Thyroid gland (tissue), 4 donors: ENCODE measurements around the gene SDHB. TPM values are rescaled to one million over a fixed set of nuclear protein-coding genes. Genes with fewer than 3 reads are reported as not detected.

ENCODE experiments used
- DNase-seq, 2 donors: peaks; one replicate each; pipeline ENCODE4 v3.0.0-alpha.2; 2019
- H3K27ac ChIP-seq, 3 donors: fragments of 200-600 bp; sonication (generic); 1 replicate in 2 of 3; 2 replicates in 1 of 3; pipeline ENCODE4 v1.5.1; 2016 to 2019; ENCODE audit warnings: mild to moderate bottlenecking in 1 of 3, moderate library complexity in 1 of 3
- H3K27me3 ChIP-seq: fragments of 200-600 bp; sonication (generic); one replicate; pipeline ENCODE4 v1.5.1; 2019
- H3K36me3 ChIP-seq, 2 donors: fragments of 200-600 bp; sonication (generic); one replicate each; pipeline ENCODE4 v1.5.1; 2016 to 2019
- H3K4me1 ChIP-seq, 2 donors: fragments of 200-600 bp; sonication (generic); one replicate each; pipeline ENCODE4 v1.5.1; 2017 to 2019
- H3K4me3 ChIP-seq, 3 donors: fragments of 200-600 bp; sonication (generic); replicated peaks in 1 of 3; 1 replicate in 2 of 3; 2 replicates in 1 of 3; pipeline ENCODE4 v1.5.1; 2016; ENCODE audit warnings: mild to moderate bottlenecking in 1 of 3
- H3K9me3 ChIP-seq: fragments of 200-600 bp; sonication (generic); one replicate; pipeline ENCODE4 v1.5.1; 2017
- POLR2A ChIP-seq, 2 donors: fragments of 450-650 bp; IDR thresholded peaks; one replicate each; pipeline ENCODE4 v1.6.1; 2017; ENCODE audit warnings: antibody characterized with exemption in 2 of 2, mild to moderate bottlenecking in 2 of 2, moderate library complexity in 1 of 2
- WGBS, 2 donors: methylation state at CpG; one replicate each; pipeline ENCODE4 v1.1.5; 2017; 5-methylcytosine and 5-hydroxymethylcytosine counted together
- intact Hi-C: fragments of 100-400 bp; cut with DNase I; formaldehyde crosslinking; loops from one replicate; pipeline ENCODE4 v1.15.1; 2023
- total RNA-seq, 4 donors: library from RNA; depleted of rRNA; stranded (reverse); fragments of >200 nt; gene quantifications; one replicate each; pipeline ENCODE4 v1.2.3, GENCODE V29; 2016
- TF ChIP-seq, protein P1 (sequence below), 6 experiments: fragments of 200-600 bp in 3 of 6; fragments of 450-650 bp in 3 of 6; sonication (generic) in 3 of 6; IDR thresholded peaks; one replicate each; pipeline ENCODE4 v1.5.1; 2016 to 2019; ENCODE audit warnings: antibody characterized with exemption in 6 of 6, mild to moderate bottlenecking in 2 of 6, inconsistent platforms in 1 of 6, moderate library complexity in 1 of 6

The SDHB gene
- total RNA-seq, 4 donors from 2014 or later = 112 to 162 (median 136) TPM

DNA sequence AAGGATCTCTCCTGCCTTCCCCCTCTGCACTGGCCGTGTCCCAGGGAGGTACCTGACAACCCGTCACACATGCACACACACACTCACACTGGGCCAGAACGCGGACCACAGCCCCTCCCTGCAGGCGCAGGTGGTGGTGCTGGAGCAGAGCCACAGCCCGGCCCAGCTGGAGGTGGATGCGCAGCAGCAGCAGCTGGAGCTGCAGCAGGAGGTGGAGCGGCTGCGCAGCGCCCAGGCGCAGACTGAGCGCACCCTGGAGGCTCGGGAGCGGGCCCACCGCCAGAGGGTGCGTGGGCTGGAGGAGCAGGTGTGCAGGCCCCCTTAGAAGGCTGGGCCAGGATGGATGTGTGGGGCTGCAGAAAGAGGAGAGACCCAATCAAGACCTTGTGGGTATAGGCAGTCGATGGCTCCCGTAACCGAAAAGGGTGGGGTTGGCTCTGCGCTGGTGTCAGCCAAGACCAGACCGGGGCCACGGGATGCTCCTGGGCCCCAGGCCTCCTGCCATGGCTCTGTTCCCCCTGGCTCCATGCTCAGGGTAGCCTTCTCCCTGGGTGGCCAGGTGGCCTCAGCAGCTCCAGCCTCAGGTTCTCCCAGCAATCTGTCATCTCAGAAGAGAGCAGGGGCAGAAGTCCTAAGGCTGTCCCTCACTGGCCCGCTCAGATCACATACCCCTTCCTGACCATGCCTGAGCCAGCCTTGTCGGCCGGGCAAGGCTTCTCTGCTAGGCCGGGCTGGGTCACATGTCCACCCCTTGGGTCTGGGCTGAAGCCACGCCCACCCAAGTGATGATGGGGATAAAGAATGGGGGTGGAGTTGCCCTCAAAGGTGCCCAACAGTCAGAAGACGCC is 82.3 kb downstream of the SDHB start:
- no peak for DNase-seq
- intact Hi-C loops = no loop called here
- Histone ChIP-seq H3K4me3 (no peak overlapping the region), H3K27ac (no peak overlapping the region), H3K36me3 (no peaks in the 10 kb centered on the region), H3K9me3 (no peaks in the 10 kb centered on the region), H3K4me1 (peaks cover 12 to 15% of the 10 kb centered on the region in 2 donors), H3K27me3 (no peaks in the 10 kb centered on the region)
- no peak for TF ChIP-seq POLR2A (IDR thresholded peaks at IDR 0.05)
- TF ChIP-seq, protein P1, sequence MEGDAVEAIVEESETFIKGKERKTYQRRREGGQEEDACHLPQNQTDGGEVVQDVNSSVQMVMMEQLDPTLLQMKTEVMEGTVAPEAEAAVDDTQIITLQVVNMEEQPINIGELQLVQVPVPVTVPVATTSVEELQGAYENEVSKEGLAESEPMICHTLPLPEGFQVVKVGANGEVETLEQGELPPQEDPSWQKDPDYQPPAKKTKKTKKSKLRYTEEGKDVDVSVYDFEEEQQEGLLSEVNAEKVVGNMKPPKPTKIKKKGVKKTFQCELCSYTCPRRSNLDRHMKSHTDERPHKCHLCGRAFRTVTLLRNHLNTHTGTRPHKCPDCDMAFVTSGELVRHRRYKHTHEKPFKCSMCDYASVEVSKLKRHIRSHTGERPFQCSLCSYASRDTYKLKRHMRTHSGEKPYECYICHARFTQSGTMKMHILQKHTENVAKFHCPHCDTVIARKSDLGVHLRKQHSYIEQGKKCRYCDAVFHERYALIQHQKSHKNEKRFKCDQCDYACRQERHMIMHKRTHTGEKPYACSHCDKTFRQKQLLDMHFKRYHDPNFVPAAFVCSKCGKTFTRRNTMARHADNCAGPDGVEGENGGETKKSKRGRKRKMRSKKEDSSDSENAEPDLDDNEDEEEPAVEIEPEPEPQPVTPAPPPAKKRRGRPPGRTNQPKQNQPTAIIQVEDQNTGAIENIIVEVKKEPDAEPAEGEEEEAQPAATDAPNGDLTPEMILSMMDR (IDR thresholded peaks at IDR 0.05) = no peak
- 82 to 86% methylated on average over 12 to 25 of the region's 28 CpGs for whole genome bisulfite sequencing, 2 donors

DNA sequence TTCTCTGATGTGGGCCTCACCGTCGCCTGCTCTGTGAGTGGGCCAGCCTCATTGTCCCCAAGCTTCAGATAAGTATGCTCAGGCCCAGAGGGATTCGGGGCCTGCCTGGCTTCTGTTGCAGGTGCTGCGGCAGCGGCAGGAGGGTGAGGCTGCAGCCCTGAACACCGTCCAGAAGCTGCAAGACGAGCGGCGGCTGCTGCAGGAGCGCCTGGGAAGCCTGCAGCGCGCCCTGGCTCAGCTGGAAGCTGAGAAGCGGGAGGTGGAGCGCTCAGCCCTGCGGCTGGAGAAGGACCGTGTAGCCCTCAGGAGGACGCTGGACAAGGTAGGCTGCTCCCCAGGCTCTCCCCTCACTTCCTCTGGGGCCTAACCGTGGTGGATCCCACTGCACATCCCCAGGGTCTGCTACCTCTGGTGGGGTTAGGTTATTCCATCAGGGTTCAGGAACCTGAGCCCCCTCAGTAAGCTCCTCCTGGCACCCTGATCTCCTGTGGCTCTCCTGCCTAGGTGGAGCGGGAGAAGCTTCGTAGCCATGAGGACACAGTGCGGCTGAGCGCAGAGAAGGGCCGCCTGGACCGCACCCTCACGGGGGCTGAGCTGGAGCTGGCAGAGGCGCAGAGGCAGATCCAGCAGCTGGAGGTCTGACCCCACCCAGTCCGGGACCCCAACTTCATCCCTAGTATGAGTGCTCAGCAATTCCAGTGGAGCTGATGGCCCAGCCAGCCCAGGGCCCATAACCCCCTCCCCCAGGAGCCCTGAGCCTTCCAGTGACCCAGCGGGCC is 83.5 kb downstream of the SDHB start:
- DNase-seq = no peak
- H3K4me1 ChIP-seq = peaks cover 12 to 17% of the 10 kb centered on the region in 2 donors
- WGBS, 2 donors = 93 to 95% methylated on average over 3 to 26 of the region's 28 CpGs
- H3K27me3 ChIP-seq = no peaks in the 10 kb centered on the region
- no peaks in the 10 kb centered on the region for H3K9me3 ChIP-seq
- peaks cover 0 to 8% of the 10 kb centered on the region in 2 donors for H3K36me3 ChIP-seq
- H3K4me3 ChIP-seq = no peak overlapping the region
- TF ChIP-seq POLR2A (IDR thresholded peaks at IDR 0.05) = no peak
- TF ChIP-seq, protein P1 (IDR thresholded peaks at IDR 0.05) = no peak
- intact Hi-C loops = no loop called here
- H3K27ac ChIP-seq = no peak overlapping the region

DNA sequence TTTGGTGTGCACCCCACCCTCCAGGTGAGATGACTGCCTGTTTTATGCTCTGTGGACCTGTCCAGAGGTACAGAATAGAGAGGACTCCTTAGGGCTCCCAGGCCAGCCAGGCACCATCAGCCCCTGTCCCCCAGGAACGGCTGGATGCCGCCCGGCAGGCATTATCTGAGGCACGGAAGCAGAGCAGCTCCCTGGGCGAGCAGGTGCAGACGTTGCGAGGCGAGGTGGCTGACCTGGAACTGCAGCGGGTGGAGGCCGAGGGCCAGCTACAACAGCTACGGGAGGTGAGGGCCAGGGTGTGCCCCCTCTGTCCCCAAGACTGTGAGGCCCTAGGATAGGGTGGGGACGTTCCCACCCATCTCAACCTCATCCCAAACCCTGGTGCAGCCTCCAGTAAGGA is 84.2 kb downstream of the SDHB start:
- no peaks in the 10 kb centered on the region for H3K27me3 ChIP-seq
- H3K9me3 ChIP-seq = no peaks in the 10 kb centered on the region
- WGBS, 2 donors = 94 to 100% methylated on average over 3 to 9 of the region's 12 CpGs
- DNase-seq = no peak
- no peak overlapping the region for H3K27ac ChIP-seq
- TF ChIP-seq, protein P1 (IDR thresholded peaks at IDR 0.05) = no peak
- no peak for TF ChIP-seq POLR2A (IDR thresholded peaks at IDR 0.05)
- intact Hi-C loops = loop anchor here (5.0 kb wide), 1 partner anchor 63 kb away; no protein-coding TSS in a partner anchor
- peaks cover 12 to 15% of the 10 kb centered on the region in 2 donors for H3K4me1 ChIP-seq
- no peak overlapping the region for H3K4me3 ChIP-seq
- peaks cover 0 to 8% of the 10 kb centered on the region in 2 donors for H3K36me3 ChIP-seq

DNA sequence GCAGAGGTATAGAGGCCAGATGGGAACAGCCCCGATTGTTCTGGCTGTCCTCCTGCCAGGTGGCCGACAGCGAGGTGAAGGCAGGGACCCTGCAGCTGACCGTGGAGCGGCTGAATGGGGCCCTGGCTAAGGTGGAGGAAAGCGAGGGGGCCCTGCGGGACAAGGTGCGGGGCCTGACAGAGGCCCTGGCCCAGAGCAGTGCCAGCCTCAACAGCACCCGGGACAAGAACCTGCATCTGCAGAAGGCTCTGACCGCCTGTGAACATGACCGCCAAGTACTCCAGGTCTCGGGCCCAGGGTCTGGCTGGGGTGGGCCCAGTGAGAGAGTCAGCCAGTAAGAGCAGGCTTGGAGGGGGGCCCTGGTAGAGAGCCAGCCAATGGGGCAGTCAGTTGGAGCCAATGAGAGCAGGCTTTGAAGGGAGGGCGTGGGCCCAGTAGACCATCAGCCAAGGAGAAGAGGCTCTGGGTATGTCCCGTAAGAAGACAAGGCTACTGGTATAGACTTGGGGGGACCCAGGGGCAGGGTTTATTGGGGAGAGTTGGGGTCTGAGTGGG is 84.7 kb downstream of the SDHB start:
- no peak overlapping the region for H3K27ac ChIP-seq
- H3K36me3 ChIP-seq = peaks cover 0 to 8% of the 10 kb centered on the region in 2 donors
- no peak overlapping the region for H3K4me3 ChIP-seq
- H3K27me3 ChIP-seq = no peaks in the 10 kb centered on the region
- DNase-seq = no peak
- TF ChIP-seq POLR2A (IDR thresholded peaks at IDR 0.05) = no peak
- TF ChIP-seq, protein P1 (IDR thresholded peaks at IDR 0.05) = no peak
- WGBS, 2 donors = 88% methylated on average over 14 of the region's 14 CpGs
- H3K9me3 ChIP-seq = no peaks in the 10 kb centered on the region
- H3K4me1 ChIP-seq = peaks cover 12 to 15% of the 10 kb centered on the region in 2 donors
- intact Hi-C loops = loop anchor here (5.0 kb wide), 1 partner anchor 63 kb away; no protein-coding TSS in a partner anchor

Other genes starting within 250 kb of the SDHB start
- under 1 TPM; under 0.01 TPM for gene RNU1-2, start 158.1 kb downstream of the SDHB start, total RNA-seq
- gene CROCC, start 132.1 kb downstream of the SDHB start, total RNA-seq = 10 to 100 TPM; 15.2 to 33.1 (median 22.1) TPM
- 10 to 100 TPM in 2 of 4 donors, 1 to 10 TPM in 2; 1.4 to 21.1 (median 9.1) TPM for gene MFAP2, start 73.4 kb downstream of the SDHB start, total RNA-seq
- gene ATP13A2, start 42.1 kb downstream of the SDHB start, total RNA-seq = 10 to 100 TPM; 28.7 to 47.0 (median 35.8) TPM
- gene PADI2, start 65.4 kb upstream of the SDHB start, total RNA-seq = under 1 TPM; 0.13 to 0.49 (median 0.38) TPM
- gene PADI1, start 151.1 kb upstream of the SDHB start, total RNA-seq = not detected
- gene PADI3, start 195.1 kb upstream of the SDHB start, total RNA-seq = not detected